GM21528 (cell line): Measurements from ENCODE around the gene CNTNAP5.

Source experiments
- ATAC-seq: cut with Tn5 transposase; IDR thresholded peaks from one replicate; pipeline ENCODE4 v1.9.1; 2021; ENCODE audit warnings: mild to moderate bottlenecking, moderate library complexity; ENCODE audit not compliant: unreplicated experiment, low FRiP score

The CNTNAP5 gene

DNA sequence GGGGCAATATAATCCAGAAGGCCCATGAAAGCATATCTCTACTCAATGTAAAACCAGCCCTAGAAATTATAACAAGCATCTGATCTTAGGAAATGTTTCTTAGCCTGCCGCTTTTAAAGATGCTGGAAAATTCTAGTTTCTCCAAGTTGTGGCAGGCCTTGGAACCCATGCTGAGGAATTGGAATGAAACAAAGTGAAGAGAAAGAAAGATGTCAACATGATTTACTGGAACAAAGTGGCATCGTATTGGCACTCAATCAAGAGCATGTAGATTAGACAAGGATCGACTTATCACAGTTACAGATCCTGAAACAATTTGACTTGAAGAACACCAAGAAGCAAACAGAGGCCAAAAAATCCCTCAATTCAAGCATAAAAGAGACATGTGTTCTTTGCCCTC lies 28.7 kb downstream of the CNTNAP5 start:
- ATAC-seq: no peak

DNA sequence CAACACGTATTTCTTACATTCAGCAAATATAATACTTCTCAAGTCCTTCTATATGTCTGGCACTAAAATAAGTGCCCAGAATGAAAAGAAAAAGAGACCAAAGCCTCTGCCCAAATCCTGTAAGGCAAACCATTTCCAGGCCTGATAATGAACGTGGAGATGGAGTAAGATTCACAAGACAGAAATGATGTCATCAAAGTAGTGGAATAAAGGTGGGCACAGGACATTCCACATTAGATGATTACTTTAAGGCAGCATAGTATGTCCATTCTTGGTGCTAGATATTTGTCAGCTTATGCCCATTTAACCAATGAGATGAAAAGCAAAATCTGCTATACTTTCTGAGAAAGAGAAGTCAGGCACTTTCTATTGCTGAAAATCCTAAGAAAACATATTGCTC lies 38.5 kb downstream of the CNTNAP5 start:
- ATAC-seq: no peak

- ATAC-seq: no peak
Measured at GRCh38 chr2:124065636-124066035, 40.5 kb downstream of the CNTNAP5 start.

DNA sequence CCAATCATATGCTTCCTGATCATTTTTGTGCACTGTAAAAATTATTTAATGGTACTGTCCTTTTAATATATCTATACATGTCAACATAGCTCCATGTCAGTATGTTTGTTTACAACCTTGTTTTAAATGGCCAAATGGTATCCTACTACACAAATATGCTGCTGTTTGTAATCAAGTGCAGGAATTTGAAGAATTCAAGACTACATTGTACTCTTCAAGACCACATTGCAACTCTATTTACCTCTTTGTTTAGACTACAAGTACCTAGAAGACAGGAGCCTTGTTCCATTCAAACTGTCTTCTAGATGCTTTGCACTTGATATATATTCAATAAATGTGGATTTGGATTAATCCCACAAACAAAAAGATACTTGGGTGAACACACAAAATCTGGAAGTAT lies 41.7 kb downstream of the CNTNAP5 start:
- ATAC-seq: no peak

DNA sequence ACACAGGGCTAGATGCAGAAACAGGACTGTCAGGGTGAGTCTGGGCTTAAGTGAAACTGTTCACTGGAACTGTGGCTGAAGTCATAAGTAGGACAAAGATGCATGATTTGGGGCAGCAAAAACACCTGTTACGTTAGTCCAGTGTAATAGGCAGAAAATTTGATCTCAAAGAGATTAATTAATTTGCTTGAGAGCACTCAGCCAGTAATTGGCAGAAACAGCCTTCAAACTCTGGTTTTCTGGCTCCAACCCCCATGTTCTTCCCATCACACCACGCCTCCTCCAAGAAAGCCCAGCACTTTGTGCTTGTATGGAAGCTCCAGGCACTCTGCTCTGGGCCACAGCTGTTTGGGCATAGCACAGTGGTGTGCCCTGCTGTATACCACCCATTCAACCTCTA lies 54.0 kb downstream of the CNTNAP5 start:
- no peak for ATAC-seq

DNA sequence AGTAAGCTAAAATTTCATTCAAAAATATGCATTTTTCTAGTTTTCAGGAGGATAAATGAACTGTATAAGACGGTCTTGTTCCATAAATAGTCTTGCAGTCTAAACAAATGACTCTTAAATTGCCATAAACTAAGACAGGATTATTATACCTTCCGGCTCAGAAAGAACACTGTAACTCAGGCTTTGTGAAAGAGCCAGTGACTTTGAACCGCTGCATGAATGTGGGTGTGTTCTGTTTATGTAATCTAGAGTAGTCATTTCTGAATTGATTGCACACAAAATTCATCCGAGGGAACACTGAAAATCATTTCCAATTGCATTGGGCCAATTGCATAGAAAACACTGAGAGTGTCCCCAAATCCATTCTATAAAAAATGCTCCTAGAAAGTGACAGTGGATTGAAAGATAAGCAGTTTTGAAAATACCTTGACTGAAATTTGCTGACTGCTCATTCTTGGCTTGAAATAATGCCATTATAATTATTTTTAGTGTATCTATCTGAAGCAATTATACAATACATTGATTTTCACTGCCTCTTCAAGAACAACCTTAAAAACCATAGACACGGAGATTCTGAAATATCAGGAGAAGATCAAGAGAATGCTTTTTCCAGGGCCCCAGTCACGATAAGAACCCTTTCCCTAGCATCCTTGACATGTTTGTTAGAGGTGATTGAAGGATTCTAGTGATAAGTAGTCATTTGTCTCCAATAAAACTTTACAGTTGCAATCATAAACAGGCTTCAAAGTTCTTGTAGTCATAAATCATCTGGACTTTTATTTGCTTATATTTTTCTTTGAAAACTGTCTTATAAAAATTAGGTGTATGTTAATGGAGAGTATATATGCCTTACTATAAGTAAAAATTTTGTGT lies 55.4 kb downstream of the CNTNAP5 start:
- ATAC-seq: no peak

- ATAC-seq: no peak
Measured at GRCh38 chr2:124081154-124081716, 56.1 kb downstream of the CNTNAP5 start.

- no peak for ATAC-seq
Measured at GRCh38 chr2:124088616-124089015, 63.5 kb downstream of the CNTNAP5 start.

GRCh38 chr2:124091721-124092120 lies 66.6 kb downstream of the CNTNAP5 start:
- no peak for ATAC-seq

DNA sequence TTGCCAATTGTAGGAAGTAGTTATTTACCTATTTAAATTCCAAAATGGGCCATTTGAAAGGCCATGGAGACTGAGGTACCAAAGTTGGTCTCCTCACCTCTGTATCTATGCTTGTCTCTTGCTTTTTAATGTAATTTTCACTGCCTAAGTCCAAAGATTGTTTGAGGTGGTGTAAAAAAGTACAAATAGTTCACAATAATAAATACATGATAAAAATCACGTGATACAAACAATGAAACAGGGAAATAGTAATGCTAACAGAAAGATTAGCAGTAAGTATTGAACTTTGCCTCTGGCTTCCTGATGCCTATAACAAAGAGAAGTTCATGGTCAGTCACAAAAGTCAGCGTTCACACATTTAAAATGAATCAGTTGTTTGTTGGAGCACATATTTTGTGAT lies 67.6 kb downstream of the CNTNAP5 start:
- no peak for ATAC-seq

DNA sequence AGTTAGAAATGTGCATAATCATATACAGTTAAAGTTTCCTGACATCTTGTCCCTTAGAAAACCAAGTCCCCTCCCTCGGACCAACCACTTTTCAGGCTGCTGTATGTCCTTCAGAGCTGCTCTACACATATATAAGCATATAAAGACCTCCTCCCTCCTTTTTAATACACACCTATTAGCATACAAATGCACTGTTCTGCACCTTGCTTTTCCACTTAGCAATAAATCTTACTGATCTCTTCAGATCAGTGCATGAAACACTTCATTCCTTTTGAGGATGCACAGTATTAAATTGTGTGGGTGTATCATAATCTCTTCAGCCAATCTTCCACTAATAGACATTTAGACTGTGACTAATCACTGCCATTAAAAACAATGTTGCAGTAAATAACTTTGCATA lies 79.8 kb downstream of the CNTNAP5 start:
- ATAC-seq: no peak

- no peak for ATAC-seq
Measured at GRCh38 chr2:124112206-124112605, 87.1 kb downstream of the CNTNAP5 start.

- no peak for ATAC-seq
Measured at GRCh38 chr2:124112966-124113365, 87.9 kb downstream of the CNTNAP5 start.

- ATAC-seq: no peak
Measured at GRCh38 chr2:124120246-124120645, 95.2 kb downstream of the CNTNAP5 start.

GRCh38 chr2:124121106-124121505 lies 96.0 kb downstream of the CNTNAP5 start:
- ATAC-seq: no peak

DNA sequence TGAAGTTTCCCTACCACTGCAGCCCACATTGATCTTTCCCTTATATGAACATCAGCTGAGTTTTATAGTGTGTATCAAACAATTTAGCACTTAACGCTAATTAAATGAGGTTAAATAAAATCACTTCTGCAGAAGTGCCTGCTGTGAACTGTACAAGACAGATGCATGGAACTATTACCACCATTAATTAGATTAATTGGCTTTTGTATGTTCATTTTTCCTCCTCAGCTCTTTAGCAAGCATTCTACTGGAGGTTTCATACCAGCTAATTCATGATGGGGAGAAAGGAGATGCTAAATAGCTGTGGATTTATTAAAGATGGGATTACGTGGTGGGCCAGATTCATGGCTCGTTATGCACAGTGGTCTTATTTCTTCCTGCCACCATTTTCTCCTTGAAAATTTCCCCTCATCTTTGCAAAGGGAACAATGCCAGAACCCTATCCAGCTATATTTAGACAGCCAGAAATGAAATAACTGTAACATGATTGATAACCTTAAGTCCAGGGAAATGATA lies 96.7 kb downstream of the CNTNAP5 start:
- no peak for ATAC-seq

DNA sequence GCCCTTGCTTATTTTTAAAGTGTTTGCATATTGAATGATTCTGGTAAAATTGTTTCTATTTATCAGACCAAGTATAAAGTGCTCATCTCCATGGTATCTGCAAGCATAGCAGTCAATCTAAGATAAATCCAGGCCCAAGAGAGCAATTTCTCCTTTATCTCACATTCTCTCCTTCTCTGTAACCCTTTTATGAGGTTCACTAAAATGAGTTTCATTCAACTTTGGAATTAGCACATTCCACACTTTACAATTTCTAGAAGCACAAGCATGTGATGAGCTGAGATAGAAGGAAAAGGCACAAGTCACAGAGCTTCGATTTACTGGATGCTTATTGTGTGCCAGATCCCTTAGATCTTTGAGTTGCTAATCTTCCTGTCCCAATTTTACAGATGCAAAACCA lies 97.3 kb downstream of the CNTNAP5 start:
- no peak for ATAC-seq

DNA sequence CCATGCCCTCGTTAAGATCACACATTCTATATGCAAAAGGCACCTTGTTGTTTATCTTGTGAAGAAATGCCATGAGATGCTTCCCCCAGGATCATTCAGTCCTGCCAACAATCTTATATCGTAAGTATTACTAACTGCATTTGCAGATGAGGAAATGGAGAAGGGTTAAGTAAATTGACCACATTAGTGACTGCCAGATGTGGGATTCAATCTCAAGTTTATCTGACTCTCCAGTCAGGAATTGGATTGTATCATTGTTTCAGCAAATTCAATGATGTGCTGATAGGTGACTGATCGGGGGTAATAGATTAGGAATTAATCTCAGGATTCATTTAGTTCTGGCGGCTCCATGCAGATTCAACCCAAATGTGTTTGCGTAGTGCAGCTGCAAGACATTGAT lies 106.2 kb downstream of the CNTNAP5 start:
- no peak for ATAC-seq

DNA sequence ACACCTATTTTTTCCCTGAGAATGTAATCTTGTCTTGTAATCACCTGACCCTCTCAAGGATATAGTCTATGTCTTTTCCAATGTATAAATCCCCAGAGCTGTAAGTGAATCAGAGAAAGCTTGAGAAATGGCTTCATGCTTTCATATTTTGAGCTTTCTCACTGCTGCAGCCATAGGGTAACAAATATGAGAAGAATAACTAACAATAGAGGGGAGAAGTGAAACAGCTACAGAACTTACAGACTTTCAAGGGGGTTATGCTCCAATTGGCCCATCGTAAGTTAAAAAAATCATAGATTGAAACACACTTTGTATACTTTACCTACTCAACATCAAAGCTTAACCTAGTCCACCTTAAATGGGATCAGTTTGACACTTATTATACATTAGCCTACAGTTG lies 111.0 kb downstream of the CNTNAP5 start:
- no peak for ATAC-seq

DNA sequence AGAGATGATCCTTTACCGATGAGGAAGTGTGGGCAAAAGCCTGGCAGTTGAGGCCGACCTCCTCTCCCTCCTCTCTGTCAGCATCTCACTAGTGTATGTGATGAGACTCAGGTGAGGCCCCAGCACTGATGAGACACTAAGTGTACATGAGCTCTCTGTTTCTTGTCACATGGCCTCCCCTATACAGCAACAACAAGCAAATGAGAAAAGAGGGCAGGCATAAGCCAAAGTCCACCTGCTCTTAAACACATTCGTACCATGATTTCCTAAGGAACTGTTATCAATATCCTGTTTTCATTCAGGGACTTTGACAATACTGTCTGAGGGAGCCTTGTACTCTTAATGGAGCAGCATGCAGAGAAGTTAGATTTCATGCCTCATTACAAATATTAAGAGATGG lies 113.0 kb downstream of the CNTNAP5 start:
- no peak for ATAC-seq

DNA sequence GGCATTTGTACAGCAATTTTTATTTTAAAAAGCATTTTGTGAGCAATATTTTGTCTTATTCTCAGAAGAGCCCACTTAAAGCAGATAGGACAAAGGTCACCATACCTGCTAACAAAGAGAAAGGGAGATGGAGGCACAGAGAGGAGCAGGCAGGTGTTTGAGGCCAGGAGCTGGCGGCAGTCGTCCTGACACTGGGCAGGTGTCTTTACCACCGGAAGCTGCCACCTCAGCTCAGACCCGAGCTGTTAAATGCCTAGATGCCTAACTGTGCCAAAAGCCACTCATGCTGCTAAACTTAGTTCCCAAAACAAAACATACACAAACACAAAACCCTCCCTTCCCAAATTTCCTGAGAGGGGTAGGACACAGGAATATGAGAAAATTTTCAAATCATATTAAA lies 120.9 kb downstream of the CNTNAP5 start:
- ATAC-seq: no peak

GRCh38 chr2:124147552-124147951 lies 122.5 kb downstream of the CNTNAP5 start:
- no peak for ATAC-seq
